ENCODE results near the gene SOX6.

GRCh38 chr11:16127732-16128131, 228.6 kb downstream of the SOX6 start:
- TF ChIP-seq, protein P1, sequence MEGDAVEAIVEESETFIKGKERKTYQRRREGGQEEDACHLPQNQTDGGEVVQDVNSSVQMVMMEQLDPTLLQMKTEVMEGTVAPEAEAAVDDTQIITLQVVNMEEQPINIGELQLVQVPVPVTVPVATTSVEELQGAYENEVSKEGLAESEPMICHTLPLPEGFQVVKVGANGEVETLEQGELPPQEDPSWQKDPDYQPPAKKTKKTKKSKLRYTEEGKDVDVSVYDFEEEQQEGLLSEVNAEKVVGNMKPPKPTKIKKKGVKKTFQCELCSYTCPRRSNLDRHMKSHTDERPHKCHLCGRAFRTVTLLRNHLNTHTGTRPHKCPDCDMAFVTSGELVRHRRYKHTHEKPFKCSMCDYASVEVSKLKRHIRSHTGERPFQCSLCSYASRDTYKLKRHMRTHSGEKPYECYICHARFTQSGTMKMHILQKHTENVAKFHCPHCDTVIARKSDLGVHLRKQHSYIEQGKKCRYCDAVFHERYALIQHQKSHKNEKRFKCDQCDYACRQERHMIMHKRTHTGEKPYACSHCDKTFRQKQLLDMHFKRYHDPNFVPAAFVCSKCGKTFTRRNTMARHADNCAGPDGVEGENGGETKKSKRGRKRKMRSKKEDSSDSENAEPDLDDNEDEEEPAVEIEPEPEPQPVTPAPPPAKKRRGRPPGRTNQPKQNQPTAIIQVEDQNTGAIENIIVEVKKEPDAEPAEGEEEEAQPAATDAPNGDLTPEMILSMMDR (IDR thresholded peaks at IDR 0.05) = no peak
- no peak for TF ChIP-seq ZFX (IDR thresholded peaks at IDR 0.05; ENCODE audit: borderline replicate concordance)

Data from 22Rv1 (cell line).